ENCODE results near the gene DMXL1.
A peak's percentile ranks its signal among the peaks of the same experiment; 100 is the strongest.

Gene DMXL1

DNA sequence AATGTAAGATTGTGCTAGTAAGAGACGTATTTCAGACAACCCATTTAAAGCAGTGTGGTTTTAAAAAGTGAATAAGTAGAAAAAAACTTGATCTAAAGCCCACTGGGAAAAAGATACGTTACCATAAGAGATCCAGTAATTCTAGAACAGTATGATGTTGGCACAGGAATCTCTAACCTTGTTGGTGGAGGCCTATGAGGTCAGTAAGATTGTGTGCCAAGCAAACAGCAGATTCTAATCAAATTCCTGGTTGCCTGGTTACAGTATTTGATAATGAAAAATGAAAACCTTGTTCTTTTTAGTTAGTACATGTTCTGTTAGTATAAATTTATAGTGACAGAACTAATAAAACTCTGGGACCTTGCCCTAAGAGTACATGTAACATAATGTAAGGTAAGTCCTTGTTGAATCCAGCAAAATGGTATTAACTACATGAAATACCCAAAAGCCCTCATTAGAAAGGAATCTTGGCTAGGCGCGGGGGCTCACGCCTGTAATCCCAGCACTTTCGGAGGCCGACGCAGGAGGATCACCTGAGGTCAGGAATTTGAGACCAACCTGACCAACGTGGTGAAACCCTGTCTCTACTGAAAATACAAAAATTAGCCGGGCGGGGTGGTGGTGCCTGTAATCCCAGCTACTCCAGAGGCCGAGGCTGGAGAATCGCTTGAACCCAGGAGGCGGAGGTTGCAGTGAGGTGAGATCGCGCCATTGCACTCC, 33.2 kb upstream of the DMXL1 start:
- no peaks in the 10 kb centered on the region for H3K27me3 ChIP-seq (ENCODE audit: control insufficient read depth, insufficient read depth, low read length)
- H3K36me3 ChIP-seq (ENCODE audit: control insufficient read depth, insufficient read depth, low read length) = no peaks in the 10 kb centered on the region
- H3K4me1 ChIP-seq (ENCODE audit: control insufficient read depth, insufficient read depth, low read length) = peaks cover 7% of the 10 kb centered on the region; the same call in 1 of the 2 replicates
- H3K27ac ChIP-seq (ENCODE audit: low read depth, low read length) = no peak overlapping the region
- no peak overlapping the region for H3K4me3 ChIP-seq (ENCODE audit: low read depth, low read length)
- no peak overlapping the region for H3K9ac ChIP-seq (ENCODE audit: low read depth, low read length)
- H3K9me3 ChIP-seq (ENCODE audit: control insufficient read depth, insufficient read depth, low read length) = no peaks in the 10 kb centered on the region; the same call in 1 of the 2 replicates

DNA sequence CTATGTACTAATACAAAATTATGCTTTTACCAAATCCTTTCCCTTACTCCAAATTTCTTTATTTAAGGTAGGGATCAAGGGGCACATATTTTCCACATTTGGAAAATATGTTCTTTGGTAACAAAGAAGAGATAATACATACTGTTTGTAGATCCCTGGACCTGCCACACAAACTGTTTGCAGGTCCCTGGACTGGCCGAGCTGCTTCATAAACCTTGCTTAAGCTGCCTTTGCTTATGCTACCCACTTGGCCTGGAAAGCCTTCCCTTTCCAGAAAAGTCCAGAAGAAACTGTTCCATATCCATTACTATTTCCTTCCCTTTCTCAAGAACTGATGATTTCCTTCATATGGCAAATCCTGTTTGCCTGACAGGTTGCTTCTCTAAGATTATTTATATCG, 22.6 kb upstream of the DMXL1 start:
- H3K9ac ChIP-seq (ENCODE audit: low read depth, low read length) = no peak overlapping the region
- H3K36me3 ChIP-seq (ENCODE audit: control insufficient read depth, insufficient read depth, low read length) = no peaks in the 10 kb centered on the region
- H3K4me3 ChIP-seq (ENCODE audit: low read depth, low read length) = no peak overlapping the region
- H3K4me1 ChIP-seq (ENCODE audit: control insufficient read depth, insufficient read depth, low read length) = peaks cover 9% of the 10 kb centered on the region
- no peaks in the 10 kb centered on the region for H3K9me3 ChIP-seq (ENCODE audit: control insufficient read depth, insufficient read depth, low read length)
- no peaks in the 10 kb centered on the region for H3K27me3 ChIP-seq (ENCODE audit: control insufficient read depth, insufficient read depth, low read length)
- no peak overlapping the region for H3K27ac ChIP-seq (ENCODE audit: low read depth, low read length)

DNA sequence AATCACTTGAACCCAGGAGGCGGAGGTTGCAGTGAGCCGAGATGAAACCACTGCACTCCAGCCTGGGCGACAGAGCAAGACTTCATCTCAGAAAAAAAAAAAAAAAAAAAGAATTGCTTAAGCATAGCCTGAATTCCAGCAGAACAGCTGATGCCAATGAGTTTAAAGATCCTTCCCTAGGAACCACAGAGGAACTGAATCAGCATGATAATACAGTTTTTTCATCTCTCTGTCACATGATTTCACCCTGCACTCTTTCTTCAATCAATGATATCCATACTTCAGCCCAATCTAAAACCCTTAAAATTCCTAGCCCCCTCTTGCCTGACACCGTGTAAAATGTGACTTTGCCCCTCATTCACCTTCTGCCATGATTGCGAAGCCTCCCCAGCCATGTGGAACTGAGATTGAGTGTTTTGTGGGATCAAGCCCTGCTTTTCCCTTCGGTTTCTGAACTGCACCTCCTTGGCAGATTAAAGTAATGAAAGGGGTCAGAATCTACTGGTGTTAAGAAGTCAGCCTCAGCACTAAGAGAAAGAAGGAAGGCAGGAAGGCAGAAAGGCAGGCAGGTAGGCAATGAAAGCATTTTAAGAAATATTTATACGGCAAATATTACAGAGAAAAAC, 20.9 kb upstream of the DMXL1 start:
- no peaks in the 10 kb centered on the region for H3K36me3 ChIP-seq (ENCODE audit: control insufficient read depth, insufficient read depth, low read length)
- peak overlapping the region; percentile 62 for H3K27ac ChIP-seq (ENCODE audit: low read depth, low read length)
- H3K9me3 ChIP-seq (ENCODE audit: control insufficient read depth, insufficient read depth, low read length) = no peaks in the 10 kb centered on the region
- H3K4me3 ChIP-seq (ENCODE audit: low read depth, low read length) = 0 out of 2 replicates have a peak overlapping the region, but pooled peaks have one; percentile 8
- no peaks in the 10 kb centered on the region for H3K27me3 ChIP-seq (ENCODE audit: control insufficient read depth, insufficient read depth, low read length)
- peak overlapping the region; percentile 15; the same call in 1 of the 2 replicates for H3K9ac ChIP-seq (ENCODE audit: low read depth, low read length)
- H3K4me1 ChIP-seq (ENCODE audit: control insufficient read depth, insufficient read depth, low read length) = peaks cover 9% of the 10 kb centered on the region

DNA sequence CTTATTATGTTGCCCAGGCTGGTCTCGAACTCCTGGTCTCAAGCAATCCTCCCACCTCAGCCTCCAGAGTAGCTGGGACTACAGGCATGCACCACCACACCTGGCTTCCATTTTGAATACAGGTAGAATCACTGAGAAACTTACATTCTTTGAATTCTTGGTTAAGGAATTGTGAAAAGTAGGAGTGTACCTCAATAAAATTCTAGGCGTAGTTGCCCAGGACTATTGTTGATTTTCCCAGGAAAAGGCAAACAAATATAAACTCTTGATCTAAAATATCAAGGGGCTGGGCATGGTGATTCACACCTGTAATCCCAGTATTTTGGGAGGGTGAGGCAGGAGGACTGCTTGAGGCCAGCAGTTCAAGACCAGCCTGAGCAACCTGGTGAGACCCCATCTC, 16.8 kb upstream of the DMXL1 start:
- no peak overlapping the region for H3K4me3 ChIP-seq (ENCODE audit: low read depth, low read length)

DNA sequence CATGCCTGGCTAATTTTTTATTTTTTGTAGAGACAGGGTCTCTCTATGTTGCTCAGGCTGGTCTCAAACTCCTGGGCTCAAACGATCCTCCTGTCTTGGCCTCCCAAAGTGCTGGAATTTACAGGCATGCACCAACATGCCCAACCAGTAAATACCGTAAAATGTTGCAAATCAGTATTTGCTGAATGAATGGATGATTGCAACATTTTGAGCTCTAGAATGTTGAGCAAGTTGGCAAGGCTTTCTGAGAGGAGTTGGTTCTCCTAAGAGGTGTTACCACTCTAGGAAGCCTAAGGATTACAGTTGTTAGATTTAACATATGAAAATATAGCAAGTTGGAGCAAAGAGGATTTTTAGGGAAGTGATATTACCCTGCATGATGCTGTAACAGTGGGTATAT, 15.6 kb upstream of the DMXL1 start:
- H3K4me3 ChIP-seq (ENCODE audit: low read depth, low read length) = no peak overlapping the region
- H3K9ac ChIP-seq (ENCODE audit: low read depth, low read length) = no peak overlapping the region
- H3K27me3 ChIP-seq (ENCODE audit: control insufficient read depth, insufficient read depth, low read length) = no peaks in the 10 kb centered on the region
- no peaks in the 10 kb centered on the region for H3K9me3 ChIP-seq (ENCODE audit: control insufficient read depth, insufficient read depth, low read length)
- H3K4me1 ChIP-seq (ENCODE audit: control insufficient read depth, insufficient read depth, low read length) = peaks cover 4% of the 10 kb centered on the region
- H3K36me3 ChIP-seq (ENCODE audit: control insufficient read depth, insufficient read depth, low read length) = no peaks in the 10 kb centered on the region
- no peak overlapping the region for H3K27ac ChIP-seq (ENCODE audit: low read depth, low read length)

More for the DNA sequence above, 16.8 kb upstream of the DMXL1 start:
- Histone ChIP-seq H3K4me1 (ENCODE audit: control insufficient read depth, insufficient read depth, low read length) (peaks cover 9% of the 10 kb centered on the region), H3K27me3 (ENCODE audit: control insufficient read depth, insufficient read depth, low read length) (no peaks in the 10 kb centered on the region), H3K9me3 (ENCODE audit: control insufficient read depth, insufficient read depth, low read length) (no peaks in the 10 kb centered on the region), H3K27ac (ENCODE audit: low read depth, low read length) (no peak overlapping the region), H3K36me3 (ENCODE audit: control insufficient read depth, insufficient read depth, low read length) (no peaks in the 10 kb centered on the region), H3K9ac (ENCODE audit: low read depth, low read length) (no peak overlapping the region)

DNA sequence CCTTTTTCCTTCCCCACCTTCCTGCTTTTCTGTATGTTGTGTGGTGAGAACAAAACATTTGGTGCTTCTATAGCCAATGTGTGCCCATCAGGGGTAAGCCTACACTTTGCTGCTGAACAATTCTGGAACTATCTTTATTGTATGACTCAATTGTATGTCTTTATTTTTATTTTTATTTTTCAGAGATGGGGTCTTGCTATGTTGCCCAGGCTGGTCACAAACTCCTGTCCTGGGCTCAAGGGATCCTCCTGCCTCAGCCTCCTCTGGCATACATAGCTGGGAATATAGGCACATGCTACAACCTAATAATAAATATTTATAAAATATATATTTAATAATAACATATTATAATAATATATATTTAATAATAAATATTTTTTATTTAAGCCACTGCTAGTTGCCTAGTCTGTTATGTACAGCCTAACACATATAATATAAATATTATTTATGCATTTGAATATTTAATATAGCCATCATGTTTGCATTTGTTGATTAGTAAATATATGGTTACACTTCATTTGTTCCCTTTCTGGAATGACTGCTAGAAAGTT, 11.8 kb upstream of the DMXL1 start:
- no peaks in the 10 kb centered on the region for H3K36me3 ChIP-seq (ENCODE audit: control insufficient read depth, insufficient read depth, low read length)
- no peaks in the 10 kb centered on the region for H3K9me3 ChIP-seq (ENCODE audit: control insufficient read depth, insufficient read depth, low read length)
- H3K27me3 ChIP-seq (ENCODE audit: control insufficient read depth, insufficient read depth, low read length) = no peaks in the 10 kb centered on the region
- no peaks in the 10 kb centered on the region for H3K4me1 ChIP-seq (ENCODE audit: control insufficient read depth, insufficient read depth, low read length)
- no peak overlapping the region for H3K9ac ChIP-seq (ENCODE audit: low read depth, low read length)
- H3K27ac ChIP-seq (ENCODE audit: low read depth, low read length) = no peak overlapping the region
- H3K4me3 ChIP-seq (ENCODE audit: low read depth, low read length) = no peak overlapping the region

DNA sequence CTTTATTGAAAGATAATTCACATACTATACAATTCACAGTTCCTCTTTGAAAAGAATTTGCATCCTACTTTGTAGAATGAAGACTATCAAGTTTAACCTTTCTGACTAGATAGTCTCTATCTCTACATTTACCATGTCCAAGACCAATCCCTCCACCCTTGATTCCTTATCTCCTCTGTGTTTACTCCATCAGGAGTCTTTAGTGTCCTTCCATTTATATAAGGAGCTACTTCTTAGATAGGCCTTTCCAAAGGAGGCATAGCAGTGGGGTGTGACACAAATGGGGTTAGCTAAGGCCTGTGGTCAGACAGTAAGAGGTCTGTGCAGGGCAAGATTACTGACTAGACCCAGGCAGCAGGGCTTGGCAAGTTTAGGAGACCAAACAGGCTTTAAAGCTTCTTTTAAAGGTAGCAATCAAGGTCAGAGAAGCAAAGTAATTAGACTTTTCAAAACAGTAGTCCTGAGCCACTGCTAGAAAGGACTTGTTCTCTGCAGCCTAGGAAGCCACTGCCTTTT, 11.1 kb upstream of the DMXL1 start:
- no peak overlapping the region for H3K9ac ChIP-seq (ENCODE audit: low read depth, low read length)
- no peaks in the 10 kb centered on the region for H3K36me3 ChIP-seq (ENCODE audit: control insufficient read depth, insufficient read depth, low read length)
- H3K27me3 ChIP-seq (ENCODE audit: control insufficient read depth, insufficient read depth, low read length) = no peaks in the 10 kb centered on the region
- no peak overlapping the region for H3K27ac ChIP-seq (ENCODE audit: low read depth, low read length)
- H3K4me3 ChIP-seq (ENCODE audit: low read depth, low read length) = no peak overlapping the region
- H3K9me3 ChIP-seq (ENCODE audit: control insufficient read depth, insufficient read depth, low read length) = no peaks in the 10 kb centered on the region
- H3K4me1 ChIP-seq (ENCODE audit: control insufficient read depth, insufficient read depth, low read length) = no peaks in the 10 kb centered on the region

DNA sequence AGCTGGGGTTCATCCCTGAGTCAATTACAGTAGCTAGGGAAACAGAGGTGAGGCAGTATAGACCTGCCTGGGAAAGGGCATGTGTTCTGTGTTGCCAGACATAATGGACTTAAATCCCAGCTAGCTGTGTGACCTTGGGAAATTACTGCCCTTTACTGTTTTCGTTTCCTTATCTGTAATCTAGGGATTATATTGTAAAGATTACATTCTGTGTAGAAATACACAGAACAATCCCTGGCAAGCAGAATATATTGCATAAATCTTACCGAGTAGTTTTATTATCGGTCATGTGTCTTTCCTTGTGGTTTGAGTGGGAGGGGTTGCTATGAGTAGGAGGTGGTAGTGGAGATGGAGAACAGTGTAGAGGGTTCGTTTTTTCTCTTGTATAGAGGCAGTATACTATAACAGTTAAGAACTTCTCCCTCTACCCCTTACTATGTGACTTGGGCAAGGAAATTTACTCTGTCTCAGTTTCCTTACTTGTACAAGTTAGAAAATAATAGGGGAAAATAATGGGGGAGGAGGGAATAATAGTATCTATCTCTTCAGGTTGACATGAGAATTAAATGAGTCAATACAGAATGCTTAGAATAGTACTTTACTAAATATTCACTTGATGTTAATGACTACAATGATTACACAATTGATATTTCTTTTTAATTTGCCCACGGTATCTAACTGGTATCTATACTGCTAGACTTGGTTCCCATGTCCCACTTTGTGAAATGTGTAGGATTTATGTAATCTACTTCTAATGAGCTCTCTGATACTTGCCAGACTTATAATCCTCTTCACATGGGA, 7.1 kb upstream of the DMXL1 start:
- H3K4me3 ChIP-seq (ENCODE audit: low read depth, low read length) = no peak overlapping the region
- no peaks in the 10 kb centered on the region for H3K36me3 ChIP-seq (ENCODE audit: control insufficient read depth, insufficient read depth, low read length)
- H3K27me3 ChIP-seq (ENCODE audit: control insufficient read depth, insufficient read depth, low read length) = no peaks in the 10 kb centered on the region
- no peaks in the 10 kb centered on the region for H3K9me3 ChIP-seq (ENCODE audit: control insufficient read depth, insufficient read depth, low read length)
- H3K4me1 ChIP-seq (ENCODE audit: control insufficient read depth, insufficient read depth, low read length) = no peaks in the 10 kb centered on the region
- H3K9ac ChIP-seq (ENCODE audit: low read depth, low read length) = no peak overlapping the region
- no peak overlapping the region for H3K27ac ChIP-seq (ENCODE audit: low read depth, low read length)

DNA sequence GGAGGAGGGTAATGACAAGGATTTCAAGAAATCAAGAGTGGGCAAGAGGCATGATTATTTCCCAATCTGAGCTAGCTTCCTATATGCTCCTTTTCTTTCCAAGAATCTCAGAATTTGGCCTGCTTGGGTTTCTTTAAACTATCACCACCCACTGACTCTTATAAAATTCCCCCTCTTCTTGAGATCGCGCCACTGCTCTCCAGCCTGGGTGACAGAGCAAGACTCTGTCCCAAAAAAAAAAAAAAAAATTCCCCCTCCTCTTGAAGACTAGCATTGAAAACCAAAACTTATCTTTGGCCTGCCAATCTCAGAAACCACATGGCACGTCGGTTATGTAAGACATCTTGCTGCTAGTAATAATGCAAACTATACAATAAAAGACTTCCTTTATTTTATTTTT, 3.4 kb upstream of the DMXL1 start:
- Histone ChIP-seq H3K27ac (ENCODE audit: low read depth, low read length) (no peak overlapping the region), H3K36me3 (ENCODE audit: control insufficient read depth, insufficient read depth, low read length) (no peaks in the 10 kb centered on the region), H3K4me1 (ENCODE audit: control insufficient read depth, insufficient read depth, low read length) (peaks cover 2% of the 10 kb centered on the region; the same call in 1 of the 2 replicates), H3K4me3 (ENCODE audit: low read depth, low read length) (no peak overlapping the region), H3K9ac (ENCODE audit: low read depth, low read length) (no peak overlapping the region), H3K27me3 (ENCODE audit: control insufficient read depth, insufficient read depth, low read length) (no peaks in the 10 kb centered on the region), H3K9me3 (ENCODE audit: control insufficient read depth, insufficient read depth, low read length) (no peaks in the 10 kb centered on the region)

DNA sequence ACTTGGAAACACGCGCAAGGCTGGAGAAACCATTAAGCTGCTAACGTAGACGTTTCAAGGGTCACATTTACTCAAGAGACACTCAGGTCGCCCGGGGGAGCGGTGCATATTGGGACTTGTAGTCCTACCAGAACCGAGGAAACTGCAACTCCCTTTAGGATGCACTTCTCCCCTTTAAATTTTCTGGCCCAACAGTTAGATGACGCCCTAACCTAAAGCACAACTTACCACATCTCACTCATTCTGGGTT, 384 bp upstream of the DMXL1 start:
- H3K4me3 ChIP-seq (ENCODE audit: low read depth, low read length) = peak overlapping the region; percentile 86
- H3K9ac ChIP-seq (ENCODE audit: low read depth, low read length) = peak overlapping the region; percentile 64
- H3K27ac ChIP-seq (ENCODE audit: low read depth, low read length) = peak overlapping the region; percentile 88
- H3K4me1 ChIP-seq (ENCODE audit: control insufficient read depth, insufficient read depth, low read length) = peaks cover 17% of the 10 kb centered on the region
- no peaks in the 10 kb centered on the region for H3K36me3 ChIP-seq (ENCODE audit: control insufficient read depth, insufficient read depth, low read length)
- no peaks in the 10 kb centered on the region for H3K27me3 ChIP-seq (ENCODE audit: control insufficient read depth, insufficient read depth, low read length)
- H3K9me3 ChIP-seq (ENCODE audit: control insufficient read depth, insufficient read depth, low read length) = no peaks in the 10 kb centered on the region

Measured in HUES48 (cell line).